ENCODE data around the gene SMARCC2. TPM values are rescaled to one million over a fixed set of nuclear protein-coding genes. Genes with fewer than 3 reads are reported as not detected.

Gene SMARCC2
- total and polyA plus RNA-seq, 9 of the 15 experiments (the other 6 are each of a cell fraction or from before 2014, with no cell fraction given): 11.9 to 86.0 (median 36.6) TPM

- intact Hi-C loops (cut with micrococcal nuclease): loop anchor here (10.0 kb wide), 1 partner anchor 176 kb away; the partner anchor contains the start of gene RPS26
- peak in 1 of 4 experiments; percentile 27 for DNase-seq (ENCODE audit: extremely low read depth in 1 of 4, low spot score in 3 of 4)
- H3K4me3 ChIP-seq: peak overlapping the region; percentile 90
- TSS peak; percentile 92 for BruUV-seq (replicated peaks)
- H2AFZ ChIP-seq (ENCODE audit: low read depth, low read length): peak overlapping the region; percentile 96
- no peak for FAIRE-seq
- H3K4me2 ChIP-seq (ENCODE audit: insufficient read depth, low read length): peak overlapping the region; percentile 96
- no peaks in the 10 kb centered on the region for H3K9me3 ChIP-seq (replicated peaks; ENCODE audit: control insufficient read depth, insufficient read depth, low read depth, low read length)
- H3K9ac ChIP-seq (ENCODE audit: insufficient read depth in 1 of 2, low read depth in 2 of 2, low read length in 2 of 2): peak overlapping the region; percentile 85 to 97
- peak; percentile 5 for ATAC-seq
- under 1% methylated on average over 18 of the region's 21 CpGs for WGBS (ENCODE audit: insufficient coverage, low coverage, missing lambda C conversion rate)
- H3K79me2 ChIP-seq (ENCODE audit: control insufficient read depth, insufficient read depth, low read length): peaks cover 47% of the 10 kb centered on the region
- peaks cover 20 to 31% of the 10 kb centered on the region in 2 experiments; a peak in 4 of 5 replicates for H3K4me1 ChIP-seq (replicated peaks in 1 of 2; ENCODE audit: control insufficient read depth in 2 of 2, insufficient read depth in 2 of 2, low read length in 2 of 2)
- no peaks in the 10 kb centered on the region for H4K20me1 ChIP-seq (replicated peaks; ENCODE audit: control insufficient read depth, insufficient read depth, low read length)
- in situ Hi-C loops (cut with MboI): no loop called here
- H3K27me3 ChIP-seq (ENCODE audit: control insufficient read depth in 2 of 2, insufficient read depth in 2 of 2, low read length in 2 of 2): no peaks in the 10 kb centered on the region
- ChIA-PET POLR2A (interaction anchor here (0.6 to 3.4 kb wide), 24 partner anchors 10 to 327 kb away, joined by 3 to 68 read pairs (median 6); partner anchors contain the start of genes COQ10A, CS, ESYT1 and MYL6), CTCF (ENCODE audit: low intra/inter-chr PET ratio) (interaction anchor here (1.4 kb wide), 1 partner anchor 32 kb away, joined by 5 read pairs; the partner anchor contains the start of gene SMARCC2)
- H3K9me1 ChIP-seq (ENCODE audit: control insufficient read depth, insufficient read depth, low read length): no peaks in the 10 kb centered on the region
- peak overlapping the region; percentile 93 for H3K27ac ChIP-seq (ENCODE audit: extremely low read depth, low read depth, low read length)
- peaks cover 8% of the 10 kb centered on the region; the same call in 2 of the 3 replicates for H3K36me3 ChIP-seq (ENCODE audit: control insufficient read depth, insufficient read depth, low read length)
- TF ChIP-seq CLOCK (CRISPR knock-in tag; IDR thresholded peaks at IDR 0.05; ENCODE audit: borderline replicate concordance) (no peak), ZZZ3 (IDR thresholded peaks at IDR 0.05) (no peak), FOXK2 (conservative IDR thresholded peaks at IDR 0.05 in 1 of 2, IDR thresholded peaks at IDR 0.05 in 1 of 2; ENCODE audit: low read depth in 2 of 2) (peak in 1 of 2 experiments; percentile 95; a peak in 2 of 4 replicates), BACH1 (tag; IDR thresholded peaks at IDR 0.05) (no peak), TAF9B (IDR thresholded peaks at IDR 0.05; ENCODE audit: partially characterized antibody) (no peak), VEZF1 (CRISPR knock-in tag; IDR thresholded peaks at IDR 0.05) (peak; percentile 57; the same call in 1 of the 2 replicates), HNRNPL (IDR thresholded peaks at IDR 0.05; ENCODE audit: low read depth, low read length) (no peak), ZNF511 (CRISPR knock-in tag; IDR thresholded peaks at IDR 0.05) (0 out of 2 replicates have a peak, but pooled peaks have one; percentile 17), ARID4B (CRISPR knock-in tag; IDR thresholded peaks at IDR 0.05) (0 out of 2 replicates have a peak, but pooled peaks have one; percentile 12), ARID2 (IDR thresholded peaks at IDR 0.05) (peak; percentile 24; the same call in 1 of the 2 replicates), NONO (IDR thresholded peaks at IDR 0.05; ENCODE audit: low read depth in 2 of 2, low read length in 1 of 2) (peak in 1 of 2 experiments; percentile 96; a peak in 2 of 4 replicates)
Measured at GRCh38 chr12:56221232-56221756, 32.0 kb upstream of the SMARCC2 start.

All from K562 (cell line).